HG03432 (cell line): ENCODE results near the gene TNFRSF13B.
"Not testable (repeated sequence)": the region's sequence is repeated elsewhere in the genome, so short reads cannot be mapped to it uniquely, and the experiment has no call there.

Source experiments
- ATAC-seq: cut with Tn5 transposase; IDR thresholded peaks from one replicate; pipeline ENCODE4 v1.9.1; 2021; ENCODE audit warnings: mild to moderate bottlenecking, moderate library complexity; ENCODE audit not compliant: unreplicated experiment

Gene TNFRSF13B

GRCh38 chr17:16915752-16916556 is 56.0 kb downstream of the TNFRSF13B start:
- ATAC-seq = no peak

- ATAC-seq = no peak
These were observed 58.5 kb downstream of the TNFRSF13B start for GRCh38 chr17:16913463-16913862.

GRCh38 chr17:16912021-16912962 is 59.6 kb downstream of the TNFRSF13B start:
- ATAC-seq = no peak

DNA sequence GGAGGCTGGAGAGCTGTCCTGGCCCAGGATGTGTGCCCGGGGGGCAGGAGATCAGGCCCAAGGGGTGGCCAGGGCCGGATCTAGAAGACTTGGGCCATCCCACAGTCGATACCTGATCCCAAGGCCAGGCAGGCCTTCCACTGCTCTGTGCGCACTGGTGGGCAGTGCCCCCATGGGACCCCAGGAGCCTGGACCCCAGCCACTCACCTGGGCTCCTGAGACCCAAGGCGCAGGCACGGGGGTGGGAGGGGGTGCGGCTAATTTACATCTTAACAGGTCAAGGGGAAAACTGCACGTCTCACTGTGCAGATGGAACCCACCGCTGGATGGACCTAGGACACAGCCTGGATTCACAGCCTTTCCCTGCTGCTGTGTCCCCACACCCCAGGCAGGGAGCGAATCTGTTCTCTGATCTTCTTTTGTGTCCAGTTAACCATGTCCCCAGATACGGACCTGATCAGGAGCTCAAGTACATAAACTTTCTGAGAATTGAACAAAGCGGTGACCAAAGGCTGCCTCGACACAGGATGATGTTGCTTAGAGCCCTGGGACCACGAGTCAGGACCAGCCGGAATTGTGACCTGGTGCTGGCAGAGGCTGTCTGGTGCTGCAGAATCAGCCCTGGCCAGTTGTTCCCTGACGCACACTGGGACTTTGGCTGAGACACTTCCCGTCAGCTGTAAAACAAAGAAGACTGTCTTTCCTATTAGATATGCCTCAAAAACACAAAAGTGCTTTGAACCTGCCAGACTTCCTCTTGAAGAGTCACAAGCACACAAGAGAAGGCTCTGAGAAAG is 60.6 kb downstream of the TNFRSF13B start:
- ATAC-seq = no peak

GRCh38 chr17:16910341-16910740 is 61.6 kb downstream of the TNFRSF13B start:
- ATAC-seq = no peak

- ATAC-seq = no peak
These were observed 62.3 kb downstream of the TNFRSF13B start for GRCh38 chr17:16909472-16910246.

- no peak for ATAC-seq
These were observed 63.6 kb downstream of the TNFRSF13B start for GRCh38 chr17:16908273-16908672.

- no peak for ATAC-seq
These were observed 65.2 kb downstream of the TNFRSF13B start for GRCh38 chr17:16906680-16907079.

DNA sequence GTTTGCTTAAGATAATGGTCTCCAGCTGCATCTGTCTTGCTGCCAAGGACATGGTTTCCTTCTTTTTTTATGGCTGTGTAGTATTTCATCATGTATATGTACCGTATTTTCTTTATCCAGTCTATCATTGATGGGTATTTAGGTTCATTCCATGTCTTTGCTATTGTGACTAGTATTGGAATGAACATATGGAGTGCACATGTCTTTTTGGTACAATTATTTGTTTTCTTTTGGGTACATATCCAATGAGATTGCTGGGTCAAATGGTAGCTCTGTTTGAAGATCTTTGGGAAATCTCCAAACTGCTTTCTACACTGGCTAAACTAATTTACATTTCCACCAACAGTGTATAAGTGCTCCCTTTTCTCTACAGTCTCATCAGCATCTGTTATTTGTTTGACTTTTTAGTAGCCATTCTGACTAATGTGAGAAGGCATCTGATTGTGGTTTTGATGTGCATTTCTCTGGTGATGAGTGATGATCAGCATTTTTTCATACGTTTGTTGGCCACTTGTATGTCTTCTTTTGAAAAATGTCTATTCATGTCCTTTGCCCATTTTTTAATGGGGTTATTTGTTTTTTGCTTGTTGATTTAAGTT is 66.2 kb downstream of the TNFRSF13B start:
- ATAC-seq = no peak

- not testable (repeated sequence) for ATAC-seq
These were observed 68.8 kb downstream of the TNFRSF13B start for GRCh38 chr17:16903070-16903469.

- no peak for ATAC-seq
These were observed 71.5 kb downstream of the TNFRSF13B start for GRCh38 chr17:16900288-16900882.

DNA sequence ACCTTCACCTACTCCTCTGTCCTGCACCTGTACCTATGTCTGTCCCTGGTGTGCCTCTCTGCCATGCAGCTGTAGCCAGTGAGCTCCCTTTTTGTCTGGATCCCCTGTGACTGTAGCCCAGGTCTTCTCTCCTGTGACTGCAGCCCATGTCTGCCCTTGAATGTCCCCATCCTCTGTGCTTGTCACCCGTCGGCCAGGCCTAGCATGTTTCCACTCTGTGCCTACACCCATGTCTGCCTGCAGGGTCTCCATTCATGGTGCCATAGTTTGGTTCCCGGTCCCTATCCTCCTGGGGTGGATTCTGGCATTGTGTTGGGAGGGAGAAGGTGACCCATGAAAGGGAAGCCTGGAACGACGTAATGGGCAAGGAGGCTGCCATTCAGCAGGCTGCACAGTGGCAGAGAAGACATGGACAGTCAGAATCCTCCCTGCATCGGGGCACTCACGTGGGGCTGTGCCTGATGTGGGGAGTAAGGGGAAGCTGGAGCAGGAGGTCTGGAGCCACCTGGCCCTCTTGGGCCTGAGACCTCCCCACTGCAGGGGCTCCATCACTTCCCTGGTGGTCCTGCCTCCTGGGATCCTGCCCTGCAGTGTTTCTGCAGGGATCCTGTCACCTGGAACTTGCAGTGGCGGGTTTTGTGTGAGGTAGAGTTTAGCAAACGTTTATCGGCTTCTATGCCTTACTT is 74.6 kb downstream of the TNFRSF13B start:
- not testable (repeated sequence) for ATAC-seq

DNA sequence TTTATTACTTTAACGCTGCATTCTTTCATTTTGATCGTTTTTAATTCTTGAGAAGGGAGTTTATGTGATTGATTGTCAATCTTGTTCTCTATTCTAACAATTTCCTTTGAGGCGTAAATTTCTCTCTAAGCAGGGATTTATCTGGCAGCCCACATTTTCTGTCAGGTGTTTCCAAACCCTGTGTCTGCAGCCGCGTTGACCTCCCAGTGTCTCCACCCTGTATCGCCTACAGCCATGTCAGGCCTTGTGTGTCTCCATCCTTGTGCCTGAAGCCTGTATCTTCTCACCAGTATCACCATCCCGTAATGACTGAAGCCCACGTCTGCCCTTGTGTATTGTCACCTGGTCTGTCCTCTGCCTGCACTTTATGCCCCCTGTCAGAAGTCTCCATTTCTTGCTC is 75.7 kb downstream of the TNFRSF13B start:
- ATAC-seq = not testable (repeated sequence)

DNA sequence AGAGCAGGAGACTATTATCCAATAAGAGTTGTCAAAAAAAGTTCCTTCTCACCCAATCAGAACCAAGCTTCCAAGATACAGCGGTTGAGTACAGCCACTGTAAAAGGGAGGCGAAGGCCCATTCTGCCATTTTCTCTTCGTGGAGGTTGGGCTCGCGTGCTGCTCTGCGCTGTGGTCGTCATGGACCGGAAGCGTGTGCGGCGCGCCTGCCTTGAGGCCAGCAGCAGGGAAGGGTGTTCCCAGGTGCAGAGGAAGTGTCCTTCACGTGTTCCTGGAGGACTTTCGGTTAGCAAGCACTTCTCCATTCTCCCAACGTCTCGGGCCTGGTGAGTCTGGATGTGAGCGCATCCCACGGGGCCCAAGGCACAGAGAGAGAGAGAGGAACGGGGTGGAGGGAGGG is 78.4 kb downstream of the TNFRSF13B start:
- ATAC-seq = not testable (repeated sequence)

DNA sequence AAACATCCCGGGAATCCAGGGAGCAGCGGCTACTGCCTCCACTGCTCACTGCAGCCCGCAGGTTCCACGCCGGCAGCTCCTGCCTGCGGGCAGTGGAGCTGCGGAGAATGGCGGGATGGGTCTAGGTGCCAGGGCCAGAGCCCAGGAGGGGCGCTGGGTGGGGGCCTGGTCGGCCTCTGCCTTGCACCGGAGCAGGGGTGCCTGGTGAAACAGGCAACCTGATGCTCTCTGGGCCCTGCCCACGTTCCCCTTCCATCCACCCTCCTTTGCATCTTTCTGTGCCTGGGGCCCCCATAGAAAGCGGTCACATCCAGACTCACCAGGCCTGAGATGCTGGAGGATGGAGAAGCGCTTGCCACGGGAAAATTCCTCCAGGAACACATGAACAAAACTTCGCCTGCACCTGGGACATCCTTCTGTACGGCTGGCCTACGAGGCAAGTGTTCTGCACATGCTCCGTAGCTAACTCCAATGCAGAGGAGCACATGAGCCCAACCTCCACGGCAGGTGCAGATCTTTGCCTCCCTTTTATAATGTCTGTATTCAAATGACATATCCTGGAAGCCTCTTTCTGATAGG is 79.0 kb downstream of the TNFRSF13B start:
- ATAC-seq = not testable (repeated sequence)

- no peak for ATAC-seq
These were observed 82.8 kb downstream of the TNFRSF13B start for GRCh38 chr17:16889088-16889465.
